HG03558 (cell line): ENCODE measurements around the gene HCAR1.
"Not testable (repeated sequence)": the region's sequence is repeated elsewhere in the genome, so short reads cannot be mapped to it uniquely, and the experiment has no call there.

Experiments
- ATAC-seq: cut with Tn5 transposase; IDR thresholded peaks from one replicate; pipeline ENCODE4 v1.9.1; 2021; ENCODE audit warnings: moderate number of reproducible peaks; ENCODE audit not compliant: unreplicated experiment; ENCODE audit errors: extremely low read depth

HCAR1 gene

DNA sequence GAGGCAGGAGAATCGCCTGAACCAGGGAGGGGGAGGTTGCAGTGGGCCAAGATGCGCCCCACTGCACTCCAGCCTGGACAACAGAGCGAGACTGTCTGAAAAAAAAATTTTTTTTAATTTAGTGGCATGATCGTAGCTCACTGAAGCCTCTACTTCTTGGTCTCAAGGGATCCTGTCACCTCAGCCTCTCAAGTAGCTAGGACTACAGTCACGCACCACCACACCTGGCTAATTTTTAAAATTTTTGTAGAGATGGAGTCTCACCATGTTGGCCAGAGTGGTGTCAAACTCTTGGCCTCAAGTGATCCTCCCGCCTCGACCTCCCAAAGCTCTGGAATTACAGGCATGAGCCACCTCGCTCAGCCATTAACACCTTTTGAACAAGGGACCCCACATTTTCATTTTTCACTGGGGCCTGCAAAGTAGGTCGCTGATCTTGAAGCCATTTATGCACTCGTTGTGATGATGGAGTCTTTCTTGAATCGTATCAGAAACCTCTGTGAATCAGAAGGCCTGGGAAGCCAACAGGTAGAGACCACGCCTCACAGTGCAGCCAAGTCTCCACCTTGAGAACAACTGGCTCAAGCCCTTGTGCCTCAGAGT, 5.9 kb downstream of the HCAR1 start:
- ATAC-seq = no peak

DNA sequence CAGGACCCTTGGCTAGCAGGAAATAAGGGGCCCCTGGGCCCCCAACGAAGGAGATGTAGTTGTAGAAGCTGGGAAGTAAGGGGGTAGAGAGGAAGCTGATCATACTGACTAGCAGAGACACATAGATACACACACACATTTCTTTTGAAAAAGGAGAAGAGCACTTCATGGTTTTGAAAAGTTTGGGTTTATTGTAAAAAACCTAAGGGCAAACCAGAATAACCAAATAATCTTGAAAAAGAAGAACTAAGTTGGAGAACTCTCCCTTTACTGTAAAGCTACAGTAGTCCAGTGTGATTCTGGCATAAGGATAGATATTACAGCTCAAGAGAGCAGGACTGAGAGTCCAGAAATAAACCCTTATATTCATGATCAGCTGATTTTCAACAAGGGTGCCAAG, 8.3 kb downstream of the HCAR1 start:
- ATAC-seq = no peak

DNA sequence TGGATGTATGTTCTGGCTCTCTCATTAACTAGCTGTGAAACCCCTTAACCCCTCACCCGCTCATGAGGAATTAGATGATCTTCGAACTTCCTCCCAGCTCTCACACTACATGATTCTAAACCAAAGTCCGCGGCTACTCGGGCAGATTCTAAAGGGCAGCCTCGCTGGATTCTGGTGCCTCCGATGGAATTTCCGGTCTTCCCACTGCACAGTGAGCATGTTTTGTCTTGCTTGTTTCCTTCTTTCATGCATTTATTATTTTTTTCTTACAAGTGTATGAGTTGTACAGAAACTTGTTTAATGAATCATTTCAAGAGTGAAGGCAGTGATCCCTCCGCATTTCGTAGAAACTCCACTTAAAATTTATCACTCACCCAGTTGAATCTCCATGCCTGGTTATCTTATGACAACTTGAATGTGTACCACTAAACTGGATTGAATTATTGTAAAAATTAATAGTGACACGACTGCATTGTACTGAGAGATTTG, 9.5 kb downstream of the HCAR1 start:
- ATAC-seq = no peak

DNA sequence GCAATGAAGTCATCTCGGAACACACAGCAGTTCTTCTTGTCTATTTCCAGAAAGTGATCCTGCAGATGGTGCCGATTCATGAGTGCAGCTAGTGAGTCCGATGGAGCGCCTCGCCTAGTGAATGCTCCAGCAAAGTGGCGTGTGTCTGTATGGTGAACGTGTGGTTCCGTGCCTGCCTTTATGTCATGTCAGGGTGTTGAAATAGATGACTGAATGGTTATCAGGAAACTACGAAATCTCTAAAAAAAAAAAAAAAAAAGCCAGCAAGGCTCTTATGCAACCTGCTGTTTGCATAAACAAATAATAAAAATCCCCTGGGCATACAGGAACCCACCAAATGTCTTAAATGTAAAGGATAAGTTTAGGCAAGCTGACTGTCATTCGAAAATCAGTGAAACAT, 14.0 kb downstream of the HCAR1 start, which contains the start of gene HCAR3:
Gene HCAR3 (minus strand): TSS at position 154 of the 400 bp plus-strand sequence. CDS start 74 bp downstream, at position 80.
- not testable (repeated sequence) for ATAC-seq

DNA sequence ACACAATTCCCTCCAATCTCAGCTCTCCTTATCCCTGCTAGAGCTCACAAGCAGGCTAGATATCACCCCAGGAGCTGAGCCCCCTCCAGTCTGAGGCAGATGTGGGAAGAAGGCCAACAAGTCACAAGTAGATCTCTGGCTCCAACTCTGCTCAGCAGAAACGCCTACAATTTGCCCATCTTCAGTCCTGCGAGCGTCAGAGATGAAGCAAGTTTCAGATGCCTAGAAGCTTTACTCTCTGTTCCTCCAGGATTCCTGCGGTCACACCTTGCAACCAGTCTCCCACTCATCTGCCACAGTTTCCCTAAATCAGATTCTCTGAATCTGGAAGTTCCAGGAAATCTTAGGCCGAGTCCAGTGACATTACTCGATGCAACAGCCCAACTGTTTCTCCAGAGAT, 15.4 kb downstream of the HCAR1 start:
- ATAC-seq = not testable (repeated sequence)

DNA sequence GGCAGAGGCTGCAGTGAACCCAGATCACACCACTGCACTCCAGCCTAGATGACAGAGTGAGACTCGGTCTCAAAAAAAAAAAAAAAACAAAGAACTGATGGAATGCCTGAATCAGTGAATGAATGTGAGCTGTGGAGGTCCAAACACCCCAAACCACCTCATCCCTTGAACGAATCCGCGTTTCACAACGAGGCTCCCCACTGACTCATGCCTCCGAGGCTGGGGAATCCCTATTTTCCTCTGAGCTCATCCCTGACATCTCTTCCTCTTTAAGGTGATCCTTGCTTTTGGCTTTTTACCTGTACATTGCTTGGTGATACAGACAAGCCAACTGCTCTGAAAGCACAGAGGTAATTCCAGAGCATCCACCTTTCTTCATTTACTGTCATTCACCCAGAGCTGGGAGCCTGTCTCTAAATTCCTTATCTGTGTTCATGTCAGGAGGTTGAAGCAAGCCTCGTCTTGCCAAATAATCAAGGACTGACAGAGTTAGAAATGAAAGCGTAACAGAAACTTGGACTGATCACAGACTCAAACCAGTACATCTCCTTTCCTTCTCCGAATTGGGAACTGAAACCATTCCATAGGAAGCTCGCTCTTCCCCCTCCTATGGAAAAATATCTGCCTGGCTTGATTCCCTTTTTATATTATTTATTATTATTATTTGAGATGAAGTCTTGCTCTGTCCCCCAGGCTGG, 17.0 kb downstream of the HCAR1 start:
- not testable (repeated sequence) for ATAC-seq

DNA sequence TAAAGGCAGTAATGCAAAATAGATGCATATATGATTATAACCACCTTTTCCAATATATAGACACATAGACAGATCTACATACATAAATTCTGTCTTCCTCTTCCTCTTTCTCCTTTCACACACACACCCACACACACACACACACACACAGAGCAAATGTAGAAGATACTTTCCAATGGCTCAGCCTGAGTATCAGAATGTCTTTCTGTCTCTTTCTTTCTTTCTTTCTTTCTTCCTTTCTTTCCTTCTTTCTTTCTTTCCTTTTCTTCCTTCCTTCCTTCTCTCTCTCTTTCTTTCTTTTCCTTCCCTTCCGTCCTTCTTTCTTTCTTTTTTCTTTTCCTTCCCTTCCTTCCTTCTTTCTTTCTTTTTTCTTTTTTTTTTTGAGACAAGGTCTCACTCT, 19.4 kb downstream of the HCAR1 start:
- not testable (repeated sequence) for ATAC-seq

DNA sequence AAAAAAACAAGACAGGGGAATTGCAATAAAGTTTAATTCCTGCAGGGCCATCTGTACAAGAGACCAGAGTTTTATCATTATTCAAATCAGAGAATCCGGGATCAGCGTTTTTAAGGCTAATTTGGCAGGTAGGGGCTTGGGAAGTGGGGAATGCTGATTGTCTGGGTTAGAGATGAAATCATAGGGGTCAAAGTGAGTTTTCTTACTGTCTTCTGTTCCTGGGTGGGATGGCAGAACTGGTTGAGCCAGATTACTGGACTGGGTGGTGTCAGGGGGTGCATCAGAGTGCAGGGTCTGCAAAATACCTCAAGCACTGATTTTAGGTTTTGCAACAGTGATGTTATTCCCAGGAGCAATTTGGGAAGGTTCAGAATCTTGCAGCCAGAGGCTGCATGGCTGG, 20.3 kb downstream of the HCAR1 start:
- not testable (repeated sequence) for ATAC-seq

DNA sequence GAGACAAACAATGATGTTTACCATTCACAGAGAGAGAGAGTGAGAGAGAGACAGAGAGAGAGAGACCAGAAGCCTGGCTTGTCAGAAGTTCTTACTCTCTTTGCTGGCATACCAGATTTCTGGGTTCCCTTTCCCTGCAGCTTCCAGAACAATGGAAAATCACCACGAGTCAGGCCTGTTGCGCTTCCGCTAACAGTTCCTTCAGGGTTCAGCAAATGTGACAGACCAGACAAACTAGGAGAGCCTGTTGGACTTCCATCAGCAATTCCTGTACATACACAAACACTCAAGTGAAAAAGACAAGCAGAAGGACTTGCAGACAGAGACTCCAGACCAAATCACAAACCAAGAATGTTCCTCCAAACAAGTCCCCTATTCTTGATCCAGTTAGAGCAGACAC, 21.4 kb downstream of the HCAR1 start:
- ATAC-seq = not testable (repeated sequence)

DNA sequence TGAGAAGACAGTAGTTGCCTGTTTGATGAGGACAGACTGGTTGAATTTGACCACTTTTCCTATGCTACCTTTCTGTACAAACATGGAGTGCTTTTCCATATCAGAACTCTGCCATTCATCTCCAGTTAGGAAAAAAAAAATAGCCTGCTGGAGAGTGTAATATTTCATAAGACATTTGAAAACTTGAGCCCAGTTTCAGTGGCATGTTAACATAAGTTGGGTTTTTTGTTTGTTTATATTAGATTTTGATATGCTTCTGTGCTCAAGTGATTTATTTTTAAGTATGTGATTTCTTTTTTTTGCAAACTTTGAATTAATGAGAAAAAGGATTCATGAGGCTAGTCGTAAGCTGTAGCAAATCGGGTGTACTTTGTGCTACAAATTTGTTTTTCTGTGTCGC, 26.8 kb downstream of the HCAR1 start:
- ATAC-seq = not testable (repeated sequence)

DNA sequence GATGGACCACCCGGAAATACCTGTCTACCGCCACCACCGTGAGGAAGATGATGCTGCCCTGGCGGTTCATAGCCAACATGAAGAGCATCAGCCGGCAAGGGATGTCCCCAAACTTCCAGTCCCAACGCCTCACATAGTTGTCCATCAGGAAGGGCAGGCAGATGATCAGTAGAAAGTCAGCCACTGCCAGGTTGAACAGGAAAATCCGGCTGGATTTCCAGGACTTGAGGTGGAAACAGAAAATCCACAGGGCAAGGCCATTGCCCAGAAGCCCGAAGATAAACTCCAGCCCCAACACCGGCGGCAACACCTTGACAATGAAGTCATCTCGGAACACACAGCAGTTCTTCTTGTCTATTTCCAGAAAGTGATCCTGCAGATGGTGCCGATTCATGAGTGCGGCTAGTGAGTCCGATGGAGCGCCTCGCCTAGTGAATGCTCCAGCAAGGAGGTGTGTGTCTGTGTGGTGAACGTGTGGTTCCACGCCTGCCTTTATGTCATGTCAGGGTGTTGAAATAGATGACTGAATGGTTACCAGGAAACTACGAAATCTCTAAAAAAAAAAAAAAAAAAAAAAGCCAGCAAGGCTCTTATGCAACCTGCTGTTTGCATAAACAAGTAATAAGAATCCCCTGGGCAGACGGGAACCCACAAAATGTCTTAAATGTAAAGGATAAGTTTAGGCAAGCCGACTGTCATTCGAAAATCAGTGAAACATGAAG, 27.6 kb downstream of the HCAR1 start, which contains the start of gene HCAR2:
Gene HCAR2 (minus strand): TSS at position 468 of the 722 bp plus-strand sequence. CDS start 74 bp downstream, at position 394.
- not testable (repeated sequence) for ATAC-seq

DNA sequence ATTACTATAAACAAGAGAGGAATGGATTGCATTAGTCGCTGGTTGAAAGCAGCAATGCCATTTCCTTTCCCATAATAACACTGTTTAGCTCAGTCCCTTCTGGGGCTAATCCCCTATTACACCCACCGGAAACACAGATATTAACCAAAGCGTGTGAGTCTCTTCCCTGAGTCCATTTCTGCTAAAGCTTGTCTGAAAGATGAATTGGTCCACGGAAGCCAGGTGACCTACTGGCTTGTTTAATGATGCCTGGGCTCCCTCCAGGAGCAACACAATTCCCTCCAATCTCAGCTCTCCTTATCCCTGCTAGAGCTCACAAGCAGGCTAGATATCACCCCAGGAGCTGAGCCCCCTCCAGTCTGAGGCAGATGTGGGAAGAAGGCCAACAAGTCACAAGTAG, 29.2 kb downstream of the HCAR1 start:
- ATAC-seq = not testable (repeated sequence)

DNA sequence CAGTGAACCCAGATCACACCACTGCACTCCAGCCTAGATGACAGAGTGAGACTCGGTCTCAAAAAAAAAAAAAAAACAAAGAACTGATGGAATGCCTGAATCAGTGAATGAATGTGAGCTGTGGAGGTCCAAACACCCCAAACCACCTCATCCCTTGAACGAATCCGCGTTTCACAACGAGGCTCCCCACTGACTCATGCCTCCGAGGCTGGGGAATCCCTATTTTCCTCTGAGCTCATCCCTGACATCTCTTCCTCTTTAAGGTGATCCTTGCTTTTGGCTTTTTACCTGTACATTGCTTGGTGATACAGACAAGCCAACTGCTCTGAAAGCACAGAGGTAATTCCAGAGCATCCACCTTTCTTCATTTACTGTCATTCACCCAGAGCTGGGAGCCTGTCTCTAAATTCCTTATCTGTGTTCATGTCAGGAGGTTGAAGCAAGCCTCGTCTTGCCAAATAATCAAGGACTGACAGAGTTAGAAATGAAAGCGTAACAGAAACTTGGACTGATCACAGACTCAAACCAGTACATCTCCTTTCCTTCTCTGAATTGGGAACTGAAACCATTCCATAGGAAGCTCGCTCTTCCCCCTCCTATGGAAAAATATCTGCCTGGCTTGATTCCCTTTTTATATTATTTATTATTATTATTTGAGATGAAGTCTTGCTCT, 30.5 kb downstream of the HCAR1 start:
- not testable (repeated sequence) for ATAC-seq

DNA sequence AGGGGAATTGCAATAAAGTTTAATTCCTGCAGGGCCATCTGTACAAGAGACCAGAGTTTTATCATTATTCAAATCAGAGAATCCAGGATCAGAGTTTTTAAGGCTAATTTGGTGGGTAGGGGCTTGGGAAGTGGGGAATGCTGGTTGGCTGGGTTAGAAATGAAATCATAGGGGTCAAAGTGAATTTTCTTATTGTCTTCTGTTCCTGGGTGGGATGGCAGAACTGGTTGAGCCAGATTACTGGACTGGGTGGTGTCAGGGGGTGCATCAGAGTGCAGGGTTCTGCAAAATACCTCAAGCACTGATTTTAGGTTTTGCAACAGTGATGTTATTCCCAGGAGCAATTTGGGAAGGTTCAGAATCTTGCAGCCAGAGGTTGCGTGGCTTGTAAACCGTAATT, 33.7 kb downstream of the HCAR1 start:
- not testable (repeated sequence) for ATAC-seq

DNA sequence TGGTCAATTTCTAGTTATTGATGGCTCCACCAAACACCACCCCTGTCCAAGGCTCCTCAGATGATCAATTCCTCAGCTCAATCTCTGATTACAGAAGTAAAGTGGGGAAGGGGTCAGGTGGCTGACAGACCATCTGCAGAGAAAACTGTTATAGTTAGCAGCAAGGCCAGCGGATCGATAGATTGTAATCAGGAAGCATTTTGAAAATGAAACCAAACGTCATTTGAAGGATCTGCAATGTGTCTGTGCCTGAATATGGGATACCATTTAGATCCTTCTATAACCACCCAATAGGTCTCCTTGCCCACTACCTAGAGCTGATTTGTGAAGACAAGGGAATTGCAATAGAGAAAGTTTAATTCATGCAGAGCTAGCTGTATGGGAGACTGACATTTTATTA, 39.1 kb downstream of the HCAR1 start:
- no peak for ATAC-seq

DNA sequence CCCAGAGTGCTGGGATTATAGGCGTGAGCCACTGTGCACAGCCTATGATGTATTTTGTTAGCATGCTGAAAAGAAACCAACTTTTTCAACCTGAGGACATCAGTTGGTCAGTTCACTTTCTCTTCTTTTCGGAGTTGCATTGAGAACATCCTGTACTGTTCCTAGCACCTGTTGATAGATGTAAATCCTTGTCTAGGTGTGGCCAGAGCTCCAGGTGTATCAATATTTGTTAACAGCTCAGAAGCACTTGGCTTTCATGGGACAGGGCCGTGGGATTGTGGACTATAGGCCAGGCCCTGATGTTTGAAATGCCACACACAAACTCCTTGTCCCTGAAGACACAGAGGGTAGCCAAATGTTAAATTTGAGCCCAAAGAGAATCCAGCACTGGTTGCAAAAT, 42.4 kb downstream of the HCAR1 start:
- ATAC-seq = no peak

DNA sequence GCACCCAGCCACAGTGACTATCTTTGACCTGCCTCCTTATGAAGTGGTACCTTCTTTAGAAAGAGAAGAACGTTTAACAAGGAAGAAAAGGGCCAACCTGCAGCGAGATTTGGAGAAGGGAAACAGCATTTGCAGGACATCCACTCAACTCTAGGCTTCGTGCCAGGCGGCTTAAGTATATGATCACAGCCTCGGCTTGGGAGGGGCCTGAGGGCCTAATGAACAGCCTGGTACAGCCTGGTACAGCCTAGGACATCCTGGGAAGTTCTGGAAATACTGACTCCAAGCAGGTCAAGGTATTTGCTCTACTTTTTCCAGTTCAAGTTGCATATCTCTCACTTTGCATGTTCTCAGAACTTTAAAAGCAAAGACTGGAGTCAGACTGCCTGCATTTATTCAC, 43.6 kb downstream of the HCAR1 start:
- ATAC-seq = no peak

DNA sequence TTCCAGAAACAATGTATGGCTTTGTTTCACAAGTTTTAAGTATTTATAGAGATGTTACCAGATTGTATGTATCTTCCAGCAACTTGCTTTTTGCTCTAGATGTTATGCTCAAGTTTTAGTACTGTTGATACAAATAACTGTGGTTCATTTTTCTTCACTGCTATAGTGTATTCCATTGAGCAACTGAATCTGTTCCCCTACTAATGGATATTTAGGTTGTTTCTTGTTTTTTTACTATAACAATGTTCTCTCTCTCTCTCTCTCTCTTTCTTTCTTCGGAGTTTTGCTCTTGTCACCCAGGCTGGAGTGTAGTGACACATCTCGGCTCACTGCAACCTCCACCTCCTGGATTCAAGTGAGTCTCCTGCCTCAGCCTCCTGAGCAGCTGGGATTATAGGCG, 44.1 kb downstream of the HCAR1 start:
- no peak for ATAC-seq

DNA sequence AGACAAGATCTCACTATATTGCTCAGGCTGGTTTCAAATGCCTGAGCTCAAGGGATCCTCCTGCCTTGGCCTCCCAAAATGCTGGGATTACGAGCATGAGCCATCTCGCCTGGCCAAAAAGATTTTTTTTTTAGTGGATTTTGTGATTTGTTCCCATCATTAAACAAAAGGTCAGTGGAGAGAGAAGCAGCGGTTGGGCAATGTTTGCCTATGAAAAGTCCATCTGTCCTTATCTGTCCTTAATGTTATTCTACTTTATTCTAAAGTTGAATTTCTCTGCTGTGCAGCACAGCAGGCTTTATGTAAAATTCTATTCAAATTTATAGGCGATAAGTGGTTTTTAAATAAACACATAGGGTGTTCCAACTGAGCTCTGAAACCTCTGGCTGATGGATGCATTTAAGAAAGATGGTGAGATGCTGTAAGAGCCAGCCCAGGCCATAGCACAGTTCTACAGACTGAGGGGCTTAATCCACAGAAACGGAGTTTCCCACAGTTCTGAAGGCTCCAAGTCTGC, 46.3 kb downstream of the HCAR1 start:
- no peak for ATAC-seq

DNA sequence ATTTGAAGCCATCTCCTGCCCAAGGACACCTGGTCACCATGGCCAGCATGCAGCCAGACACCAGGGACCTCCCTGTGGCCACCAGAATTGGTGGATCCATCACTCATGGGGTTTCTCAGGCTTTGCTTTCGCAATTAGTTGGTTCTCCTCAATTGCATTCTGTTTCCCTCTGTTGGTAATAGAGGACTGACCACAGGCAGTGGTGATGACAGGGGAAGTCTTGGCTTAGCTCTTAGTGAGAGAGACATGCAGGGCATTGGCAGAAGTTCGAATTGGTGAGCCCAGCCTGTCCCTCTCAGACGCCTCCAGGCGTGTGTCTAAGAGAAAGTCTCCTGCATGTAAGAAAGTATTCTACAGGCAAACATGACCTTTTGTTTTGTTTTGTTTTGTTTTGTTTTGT, 48.8 kb downstream of the HCAR1 start:
- no peak for ATAC-seq
